ENCODE measurements around the gene MAP3K19.

Gene MAP3K19

GRCh38 chr2:135094508-135094907 is 47.3 kb upstream of the MAP3K19 start:
- no peak overlapping the region for H2BK15ac ChIP-seq (ENCODE audit: low read depth, poor library complexity, severe bottlenecking)
- no peaks in the 10 kb centered on the region for H3K9me3 ChIP-seq (ENCODE audit: control insufficient read depth, low read length)
- WGBS: 80% methylated on average over 1 of the region's 2 CpGs
- no peak overlapping the region for H4K8ac ChIP-seq (ENCODE audit: low read length)
- H3K27me3 ChIP-seq (ENCODE audit: control insufficient read depth in 1 of 2, insufficient read depth in 1 of 2, low read length in 2 of 2): no peaks in the 10 kb centered on the region
- no peak overlapping the region for H2BK120ac ChIP-seq (ENCODE audit: low read depth, low read length)
- no peak overlapping the region for H3K9ac ChIP-seq (ENCODE audit: low read length)
- H3K36me3 ChIP-seq (ENCODE audit: control insufficient read depth in 1 of 2, insufficient read depth in 2 of 2, low read depth in 1 of 2, low read length in 2 of 2): peaks cover 10 to 59% of the 10 kb centered on the region in 2 experiments
- no peak overlapping the region for H3K4me3 ChIP-seq (ENCODE audit: insufficient read depth in 1 of 2, low read depth in 1 of 2, low read length in 2 of 2)
- H3K14ac ChIP-seq (ENCODE audit: low read length in 2 of 2): no peak overlapping the region
- H2BK12ac ChIP-seq (ENCODE audit: low read length in 2 of 2): no peak overlapping the region
- no peaks in the 10 kb centered on the region for H3K4me1 ChIP-seq (ENCODE audit: control insufficient read depth, insufficient read depth, low read depth, low read length)
- H3K4ac ChIP-seq (ENCODE audit: low read depth in 1 of 2, low read length in 2 of 2): no peak overlapping the region
- H3K4me2 ChIP-seq (ENCODE audit: low read length, poor library complexity, severe bottlenecking): no peak overlapping the region
- peaks cover 17% of the 10 kb centered on the region for H3K79me1 ChIP-seq (replicated peaks; ENCODE audit: low read length, poor library complexity, severe bottlenecking)
- H4K91ac ChIP-seq (ENCODE audit: low read length): no peak overlapping the region
- no peak overlapping the region for H2BK5ac ChIP-seq (ENCODE audit: low read depth, low read length, poor library complexity, severe bottlenecking)
- no peak overlapping the region for H2AK5ac ChIP-seq (ENCODE audit: low read length, severe bottlenecking)
- no peak for DNase-seq
- no peak overlapping the region for H3K27ac ChIP-seq (ENCODE audit: low read length, poor library complexity, severe bottlenecking)
- H3K18ac ChIP-seq (ENCODE audit: low read depth in 1 of 2, low read length in 2 of 2): no peak overlapping the region
- no peak overlapping the region for H2AFZ ChIP-seq (ENCODE audit: low read depth, low read length)
- H3K23ac ChIP-seq (ENCODE audit: low read length in 2 of 2): no peak overlapping the region

GRCh38 chr2:135093670-135094330 is 46.6 kb upstream of the MAP3K19 start:
- Histone ChIP-seq H4K91ac (ENCODE audit: low read length) (no peak overlapping the region), H2AFZ (ENCODE audit: low read depth, low read length) (no peak overlapping the region), H3K36me3 (ENCODE audit: control insufficient read depth in 1 of 2, insufficient read depth in 2 of 2, low read depth in 1 of 2, low read length in 2 of 2) (peaks cover 10 to 62% of the 10 kb centered on the region in 2 experiments), H3K14ac (ENCODE audit: low read length in 2 of 2) (no peak overlapping the region), H3K4me3 (ENCODE audit: insufficient read depth in 1 of 2, low read depth in 1 of 2, low read length in 2 of 2) (no peak overlapping the region), H3K4me1 (ENCODE audit: control insufficient read depth, insufficient read depth, low read depth, low read length) (no peaks in the 10 kb centered on the region), H4K8ac (ENCODE audit: low read length) (no peak overlapping the region), H2BK12ac (ENCODE audit: low read length in 2 of 2) (no peak overlapping the region), H3K27me3 (ENCODE audit: control insufficient read depth in 1 of 2, insufficient read depth in 1 of 2, low read length in 2 of 2) (no peaks in the 10 kb centered on the region), H3K18ac (ENCODE audit: low read depth in 1 of 2, low read length in 2 of 2) (no peak overlapping the region), H3K9ac (ENCODE audit: low read length) (no peak overlapping the region), H3K9me3 (ENCODE audit: control insufficient read depth, low read length) (peaks cover 3% of the 10 kb centered on the region), H3K4ac (ENCODE audit: low read depth in 1 of 2, low read length in 2 of 2) (no peak overlapping the region), H2BK15ac (ENCODE audit: low read depth, poor library complexity, severe bottlenecking) (no peak overlapping the region), H2BK120ac (ENCODE audit: low read depth, low read length) (no peak overlapping the region), H2AK5ac (ENCODE audit: low read length, severe bottlenecking) (no peak overlapping the region), H3K23ac (ENCODE audit: low read length in 2 of 2) (no peak overlapping the region), H3K79me1 (replicated peaks; ENCODE audit: low read length, poor library complexity, severe bottlenecking) (peaks cover 17% of the 10 kb centered on the region), H3K27ac (ENCODE audit: low read length, poor library complexity, severe bottlenecking) (no peak overlapping the region), H2BK5ac (ENCODE audit: low read depth, low read length, poor library complexity, severe bottlenecking) (no peak overlapping the region), H3K4me2 (ENCODE audit: low read length, poor library complexity, severe bottlenecking) (no peak overlapping the region)
- no peak for DNase-seq
- WGBS: 97% methylated on average over 2 of the region's 3 CpGs

- no peak for DNase-seq
- no peaks in the 10 kb centered on the region for H3K4me1 ChIP-seq (ENCODE audit: control insufficient read depth, insufficient read depth, low read depth, low read length)
- no peaks in the 10 kb centered on the region for H3K27me3 ChIP-seq (ENCODE audit: control insufficient read depth in 1 of 2, insufficient read depth in 1 of 2, low read length in 2 of 2)
- no peak overlapping the region for H3K14ac ChIP-seq (ENCODE audit: low read length in 2 of 2)
- H4K91ac ChIP-seq (ENCODE audit: low read length): no peak overlapping the region
- H3K23ac ChIP-seq (ENCODE audit: low read length in 2 of 2): no peak overlapping the region
- H2AFZ ChIP-seq (ENCODE audit: low read depth, low read length): no peak overlapping the region
- peaks cover 16% of the 10 kb centered on the region for H3K79me1 ChIP-seq (replicated peaks; ENCODE audit: low read length, poor library complexity, severe bottlenecking)
- no peak overlapping the region for H3K18ac ChIP-seq (ENCODE audit: low read depth in 1 of 2, low read length in 2 of 2)
- H2BK120ac ChIP-seq (ENCODE audit: low read depth, low read length): no peak overlapping the region
- peaks cover 3% of the 10 kb centered on the region for H3K9me3 ChIP-seq (ENCODE audit: control insufficient read depth, low read length)
- H3K4me3 ChIP-seq (ENCODE audit: insufficient read depth in 1 of 2, low read depth in 1 of 2, low read length in 2 of 2): no peak overlapping the region
- H2BK5ac ChIP-seq (ENCODE audit: low read depth, low read length, poor library complexity, severe bottlenecking): no peak overlapping the region
- no peak overlapping the region for H3K4ac ChIP-seq (ENCODE audit: low read depth in 1 of 2, low read length in 2 of 2)
- H2BK15ac ChIP-seq (ENCODE audit: low read depth, poor library complexity, severe bottlenecking): no peak overlapping the region
- no peak overlapping the region for H3K27ac ChIP-seq (ENCODE audit: low read length, poor library complexity, severe bottlenecking)
- H2AK5ac ChIP-seq (ENCODE audit: low read length, severe bottlenecking): no peak overlapping the region
- no peak overlapping the region for H2BK12ac ChIP-seq (ENCODE audit: low read length in 2 of 2)
- no peak overlapping the region for H4K8ac ChIP-seq (ENCODE audit: low read length)
- no peak overlapping the region for H3K4me2 ChIP-seq (ENCODE audit: low read length, poor library complexity, severe bottlenecking)
- H3K9ac ChIP-seq (ENCODE audit: low read length): no peak overlapping the region
- peaks cover 10 to 62% of the 10 kb centered on the region in 2 experiments for H3K36me3 ChIP-seq (ENCODE audit: control insufficient read depth in 1 of 2, insufficient read depth in 2 of 2, low read depth in 1 of 2, low read length in 2 of 2)
These were observed 45.9 kb upstream of the MAP3K19 start for GRCh38 chr2:135093193-135093592.

DNA sequence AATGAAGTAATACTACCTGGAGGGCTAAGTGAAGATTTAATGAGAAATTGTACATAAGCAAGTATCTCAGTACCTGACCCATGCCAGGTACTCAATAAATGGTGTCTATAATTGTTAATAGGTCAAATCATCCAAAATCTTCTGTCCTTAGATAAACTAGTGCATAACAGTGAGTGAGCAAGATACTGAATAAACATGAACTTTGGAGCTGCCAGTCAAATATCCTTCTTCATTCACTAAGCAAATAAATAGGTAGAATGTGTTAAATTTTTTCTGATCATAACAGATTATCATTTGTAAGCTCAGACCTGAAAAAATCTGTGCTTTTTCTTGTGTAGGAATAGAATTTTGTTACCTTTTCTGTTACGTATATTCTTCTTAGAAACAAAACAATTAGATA is 44.4 kb upstream of the MAP3K19 start:
- peaks cover 12% of the 10 kb centered on the region for H3K79me1 ChIP-seq (replicated peaks; ENCODE audit: low read length, poor library complexity, severe bottlenecking)
- H2AFZ ChIP-seq (ENCODE audit: low read depth, low read length): no peak overlapping the region
- H3K18ac ChIP-seq (ENCODE audit: low read depth in 1 of 2, low read length in 2 of 2): no peak overlapping the region
- no peak overlapping the region for H4K91ac ChIP-seq (ENCODE audit: low read length)
- no peak overlapping the region for H3K27ac ChIP-seq (ENCODE audit: low read length, poor library complexity, severe bottlenecking)
- H2BK15ac ChIP-seq (ENCODE audit: low read depth, poor library complexity, severe bottlenecking): no peak overlapping the region
- H3K14ac ChIP-seq (ENCODE audit: low read length in 2 of 2): no peak overlapping the region
- no CpG with 5 or more reads among the region's 1 CpG for WGBS
- no peak overlapping the region for H2AK5ac ChIP-seq (ENCODE audit: low read length, severe bottlenecking)
- DNase-seq: no peak
- peaks cover 3% of the 10 kb centered on the region for H3K9me3 ChIP-seq (ENCODE audit: control insufficient read depth, low read length)
- no peak overlapping the region for H3K4me3 ChIP-seq (ENCODE audit: insufficient read depth in 1 of 2, low read depth in 1 of 2, low read length in 2 of 2)
- no peaks in the 10 kb centered on the region for H3K4me1 ChIP-seq (ENCODE audit: control insufficient read depth, insufficient read depth, low read depth, low read length)
- no peak overlapping the region for H3K23ac ChIP-seq (ENCODE audit: low read length in 2 of 2)
- no peak overlapping the region for H2BK12ac ChIP-seq (ENCODE audit: low read length in 2 of 2)
- no peak overlapping the region for H3K9ac ChIP-seq (ENCODE audit: low read length)
- H2BK5ac ChIP-seq (ENCODE audit: low read depth, low read length, poor library complexity, severe bottlenecking): no peak overlapping the region
- no peak overlapping the region for H3K4ac ChIP-seq (ENCODE audit: low read depth in 1 of 2, low read length in 2 of 2)
- peaks cover 7 to 62% of the 10 kb centered on the region in 2 experiments for H3K36me3 ChIP-seq (ENCODE audit: control insufficient read depth in 1 of 2, insufficient read depth in 2 of 2, low read depth in 1 of 2, low read length in 2 of 2)
- H3K4me2 ChIP-seq (ENCODE audit: low read length, poor library complexity, severe bottlenecking): no peak overlapping the region
- H4K8ac ChIP-seq (ENCODE audit: low read length): no peak overlapping the region
- H3K27me3 ChIP-seq (ENCODE audit: control insufficient read depth in 1 of 2, insufficient read depth in 1 of 2, low read length in 2 of 2): no peaks in the 10 kb centered on the region
- no peak overlapping the region for H2BK120ac ChIP-seq (ENCODE audit: low read depth, low read length)
